MCF 10A (cell line): ENCODE measurements around the gene WWOX. TPM values are rescaled to one million over a fixed set of nuclear protein-coding genes. Genes with fewer than 3 reads are reported as not detected.

ENCODE experiments used
- BruUV-seq: library from RNA; stranded (reverse); fragments of 400-500 nt; replicated peaks from 2 replicates; lab custom pipeline; 2021; lab: Mats Ljungman, UMichigan
- CTCF ChIA-PET: fragments of 300-600 bp; sonication (Branson Sonifier 250); formaldehyde crosslinking; extraction: SDS; loops from one replicate; lab custom pipeline; 2021; ENCODE audit warnings: antibody characterized with exemption, inconsistent platforms; lab: Yijun Ruan, JAX
- POLR2A ChIA-PET: fragments of 300-600, 350-650 bp; sonication (Branson Sonifier 250); formaldehyde crosslinking; extraction: SDS; loops from one replicate; lab custom pipeline; 2020; ENCODE audit warnings: antibody characterized with exemption, inconsistent platforms; lab: Yijun Ruan, JAX
- DNase-seq: peaks from one replicate; pipeline ENCODE4 v3.0.0-alpha.2; 2018; ENCODE audit not compliant: unreplicated experiment
- H3K27ac Mint-ChIP-seq: one replicate; pipeline ENCODE4 v1.8.0; 2022; ENCODE audit warnings: mild to moderate bottlenecking, low read depth, mixed read lengths; ENCODE audit not compliant: unreplicated experiment
- H3K27me3 Mint-ChIP-seq: one replicate; pipeline ENCODE4 v1.8.0; 2022; ENCODE audit warnings: mixed read lengths; ENCODE audit not compliant: insufficient read depth, unreplicated experiment
- H3K36me3 Mint-ChIP-seq: one replicate; pipeline ENCODE4 v1.8.0; 2022; ENCODE audit warnings: mild to moderate bottlenecking, moderate library complexity, mixed read lengths; ENCODE audit not compliant: insufficient read depth, unreplicated experiment
- H3K4me1 Mint-ChIP-seq: one replicate; pipeline ENCODE4 v1.8.0; 2022; ENCODE audit warnings: mixed read lengths; ENCODE audit not compliant: insufficient read depth, unreplicated experiment
- H3K4me3 Mint-ChIP-seq: one replicate; pipeline ENCODE4 v1.8.0; 2022; ENCODE audit warnings: mild to moderate bottlenecking, moderate library complexity, mixed read lengths; ENCODE audit not compliant: unreplicated experiment
- H3K9me3 Mint-ChIP-seq: one replicate; pipeline ENCODE4 v1.8.0; 2022; ENCODE audit warnings: mixed read lengths; ENCODE audit not compliant: unreplicated experiment
- intact Hi-C: fragments of 100-400 bp; cut with micrococcal nuclease; formaldehyde crosslinking; loops from 2 replicates; pipeline ENCODE4 v1.14.1; 2022
- total RNA-seq: library from RNA; stranded (reverse); gene quantifications from 2 replicates; pipeline ENCODE4 v1.2.3, GENCODE V29; 2022
- TF ChIP-seq, protein P1 (sequence below): fragments of 200-600 bp; IDR thresholded peaks from one replicate; pipeline ENCODE4 v1.8.0; 2022; ENCODE audit warnings: antibody characterized with exemption, mild to moderate bottlenecking; ENCODE audit not compliant: unreplicated experiment

Gene WWOX
- total RNA-seq, 1 experiment from 2014 or later: 18.1 TPM

DNA sequence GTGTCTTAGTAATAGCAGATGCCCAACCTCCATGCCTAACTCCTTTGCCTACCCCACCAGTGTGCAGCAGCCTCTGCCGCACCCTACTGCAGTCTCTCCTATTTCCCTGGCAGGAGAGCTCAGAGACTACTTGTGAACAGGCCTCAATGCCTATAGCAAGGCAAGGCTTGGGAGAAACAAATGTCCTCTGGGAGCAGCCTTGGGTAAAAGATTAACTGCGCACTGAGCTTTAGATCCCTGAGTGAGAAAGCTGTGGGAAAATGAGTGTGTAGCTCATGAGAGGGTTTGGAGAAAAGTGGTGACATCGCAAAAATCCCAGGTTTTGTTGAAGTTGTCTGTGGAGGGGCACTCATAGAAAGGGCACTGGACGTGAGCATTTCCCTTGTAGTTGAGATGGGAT lies 335.8 kb downstream of the WWOX start:
- Mint-ChIP-seq H3K4me1 (no peaks in the 10 kb centered on the region), H3K9me3 (no peaks in the 10 kb centered on the region), H3K4me3 (no peak overlapping the region), H3K36me3 (no peaks in the 10 kb centered on the region), H3K27ac (no peak overlapping the region), H3K27me3 (no peaks in the 10 kb centered on the region)
- intact Hi-C loops: no loop called here
- no peak for DNase-seq
- BruUV-seq: no TSS peak
- TF ChIP-seq, protein P1, sequence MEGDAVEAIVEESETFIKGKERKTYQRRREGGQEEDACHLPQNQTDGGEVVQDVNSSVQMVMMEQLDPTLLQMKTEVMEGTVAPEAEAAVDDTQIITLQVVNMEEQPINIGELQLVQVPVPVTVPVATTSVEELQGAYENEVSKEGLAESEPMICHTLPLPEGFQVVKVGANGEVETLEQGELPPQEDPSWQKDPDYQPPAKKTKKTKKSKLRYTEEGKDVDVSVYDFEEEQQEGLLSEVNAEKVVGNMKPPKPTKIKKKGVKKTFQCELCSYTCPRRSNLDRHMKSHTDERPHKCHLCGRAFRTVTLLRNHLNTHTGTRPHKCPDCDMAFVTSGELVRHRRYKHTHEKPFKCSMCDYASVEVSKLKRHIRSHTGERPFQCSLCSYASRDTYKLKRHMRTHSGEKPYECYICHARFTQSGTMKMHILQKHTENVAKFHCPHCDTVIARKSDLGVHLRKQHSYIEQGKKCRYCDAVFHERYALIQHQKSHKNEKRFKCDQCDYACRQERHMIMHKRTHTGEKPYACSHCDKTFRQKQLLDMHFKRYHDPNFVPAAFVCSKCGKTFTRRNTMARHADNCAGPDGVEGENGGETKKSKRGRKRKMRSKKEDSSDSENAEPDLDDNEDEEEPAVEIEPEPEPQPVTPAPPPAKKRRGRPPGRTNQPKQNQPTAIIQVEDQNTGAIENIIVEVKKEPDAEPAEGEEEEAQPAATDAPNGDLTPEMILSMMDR: no peak
- ChIA-PET CTCF (interaction anchor here (0.6 to 4.1 kb wide), 6 partner anchors 9 to 376 kb away, joined by 3 to 30 read pairs (median 4); no protein-coding TSS in a partner anchor), POLR2A (no interaction called here)

DNA sequence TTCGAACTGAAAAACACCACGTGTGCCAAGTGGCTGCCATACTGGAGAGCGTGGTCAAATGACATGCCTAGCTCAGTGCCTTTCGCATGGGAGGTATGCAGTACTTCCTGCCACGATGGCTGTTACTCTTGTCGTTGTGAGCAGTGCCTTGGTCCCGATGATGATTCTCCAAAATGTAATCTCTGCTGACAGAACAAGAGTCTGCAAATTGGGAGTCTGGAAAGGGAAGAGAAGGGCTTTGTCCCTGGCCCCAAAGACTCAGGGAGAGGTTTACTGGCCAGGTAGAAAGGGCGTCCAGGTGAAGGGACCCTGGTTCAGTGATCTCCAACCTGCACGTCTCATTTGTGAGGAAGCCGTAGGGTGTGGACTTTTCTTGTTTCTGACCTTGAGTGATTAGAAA lies 336.6 kb downstream of the WWOX start:
- intact Hi-C loops: no loop called here
- TF ChIP-seq, protein P1: no peak
- POLR2A ChIA-PET: no interaction called here
- no peak for DNase-seq
- H3K27me3 Mint-ChIP-seq: no peaks in the 10 kb centered on the region
- CTCF ChIA-PET: interaction anchor here (0.6 to 4.1 kb wide), 12 partner anchors 8 to 314 kb away, joined by 3 to 30 read pairs (median 4); no protein-coding TSS in a partner anchor
- no TSS peak for BruUV-seq
- H3K36me3 Mint-ChIP-seq: no peaks in the 10 kb centered on the region
- no peaks in the 10 kb centered on the region for H3K4me1 Mint-ChIP-seq
- no peak overlapping the region for H3K27ac Mint-ChIP-seq
- H3K9me3 Mint-ChIP-seq: no peaks in the 10 kb centered on the region
- no peak overlapping the region for H3K4me3 Mint-ChIP-seq

DNA sequence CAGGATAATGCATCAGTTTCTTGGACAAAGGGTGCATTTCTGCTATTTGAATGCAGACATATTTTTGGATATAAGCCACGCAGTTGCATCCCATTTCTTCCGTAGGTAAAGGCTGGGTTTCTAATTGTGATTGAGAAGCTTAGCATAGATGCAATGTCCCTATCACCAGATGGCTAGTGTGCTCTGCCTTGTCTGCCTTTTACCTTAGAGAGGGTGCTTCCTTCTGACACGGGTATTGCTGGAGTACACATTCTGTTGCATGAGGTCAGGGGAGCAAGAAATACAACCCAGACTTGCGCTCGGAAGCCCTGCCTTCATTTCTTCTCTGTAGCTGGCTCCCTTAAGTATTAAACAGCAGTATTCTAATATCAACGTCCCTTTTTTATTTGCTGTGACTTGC lies 337.4 kb downstream of the WWOX start:
- ChIA-PET POLR2A (no interaction called here), CTCF (interaction anchor here (0.6 to 4.1 kb wide), 14 partner anchors 8 to 859 kb away, joined by 3 to 30 read pairs (median 4); no protein-coding TSS in a partner anchor)
- no TSS peak for BruUV-seq
- no peak for DNase-seq
- Mint-ChIP-seq H3K36me3 (no peaks in the 10 kb centered on the region), H3K9me3 (no peaks in the 10 kb centered on the region), H3K27me3 (no peaks in the 10 kb centered on the region), H3K4me1 (no peaks in the 10 kb centered on the region), H3K4me3 (no peak overlapping the region), H3K27ac (no peak overlapping the region)
- TF ChIP-seq, protein P1: no peak
- intact Hi-C loops: no loop called here

DNA sequence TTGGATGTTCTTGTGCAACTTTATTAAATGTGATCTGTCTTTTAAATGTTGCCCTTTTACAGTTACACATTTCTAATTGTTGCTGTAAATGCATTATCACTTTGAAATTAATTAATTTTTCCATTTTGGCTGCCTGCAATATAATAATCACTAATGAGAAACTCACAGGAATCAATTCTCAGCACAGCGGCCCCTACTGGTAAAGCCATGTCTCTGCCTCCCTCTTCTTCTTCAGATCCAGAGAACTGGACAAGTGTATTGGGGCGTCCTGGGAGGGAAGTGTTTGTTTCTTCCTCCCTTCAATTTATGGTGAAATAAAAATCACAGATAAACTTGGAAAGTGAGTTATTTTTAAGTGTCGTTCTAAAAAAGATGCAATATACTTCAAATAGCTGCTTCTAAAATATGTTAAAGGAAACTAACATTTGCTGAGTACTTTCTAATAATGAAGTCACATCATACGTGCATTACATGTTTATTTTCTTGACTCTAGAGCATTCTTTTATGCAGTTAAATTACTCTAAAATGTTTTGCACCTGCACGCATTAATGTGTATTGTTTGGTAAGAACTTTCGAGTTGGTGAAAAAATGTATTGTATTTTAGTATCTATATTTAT lies 338.0 kb downstream of the WWOX start:
- DNase-seq: peak; percentile 45
- Mint-ChIP-seq H3K36me3 (no peaks in the 10 kb centered on the region), H3K9me3 (no peaks in the 10 kb centered on the region), H3K27me3 (no peaks in the 10 kb centered on the region), H3K4me3 (no peak overlapping the region), H3K27ac (no peak overlapping the region), H3K4me1 (no peaks in the 10 kb centered on the region)
- TF ChIP-seq, protein P1: peak; percentile 64
- ChIA-PET POLR2A (no interaction called here), CTCF (interaction anchor here (0.6 to 4.1 kb wide), 11 partner anchors 11 to 859 kb away, joined by 3 to 30 read pairs (median 4); no protein-coding TSS in a partner anchor)
- intact Hi-C loops: no loop called here
- BruUV-seq: no TSS peak
